Right ventricle myocardium superior (tissue), 1 donor: Measurements from ENCODE around the gene GFOD2. TPM values are rescaled to one million over a fixed set of nuclear protein-coding genes. Genes with fewer than 3 reads are reported as not detected.

Source experiments
- ATAC-seq: fragments of 200-7000 bp; cut with Tn5 transposase; one replicate; pipeline ENCODE4 v1.9.1; 2020; ENCODE audit warnings: mild to moderate bottlenecking; ENCODE audit not compliant: poor library complexity
- DNase-seq: peaks from one replicate; pipeline ENCODE4 v3.0.0-alpha.2; 2020
- intact Hi-C: fragments of 100-400 bp; cut with DNase I; formaldehyde crosslinking; loops from one replicate; pipeline ENCODE4 v1.11.2; 2022
- total RNA-seq: library from RNA; stranded (reverse); fragmentation: NEBNext Ultra II Directional; extraction: Animal tissue kit (Norgen Biotek cat#: 25700); gene quantifications from one replicate; pipeline ENCODE4 v1.2.1, GENCODE V29; 2021
- donor health status: DM: no; HTN: yes; CAD: no; lungs with severe emphysema.

GFOD2 gene
- total RNA-seq, 1 donor from 2014 or later, result 7.8 TPM

GRCh38 chr16:67664871-67665270 is 54.2 kb downstream of the GFOD2 start:
- no peak for ATAC-seq
- no peak for DNase-seq
- intact Hi-C loops, result loop anchor here (5.0 kb wide), 2 partner anchors 103 to 143 kb away; partner anchors contain the start of gene CTCF

- no peak for DNase-seq
- no peak for ATAC-seq
- intact Hi-C loops, result loop anchor here (5.0 kb wide), 1 partner anchor 102 kb away; the partner anchor contains the start of gene CTCF
Measured at GRCh38 chr16:67664258-67664657, 54.9 kb downstream of the GFOD2 start.

GRCh38 chr16:67663877-67664222 is 55.3 kb downstream of the GFOD2 start:
- intact Hi-C loops, result loop anchor here (5.0 kb wide), 1 partner anchor 102 kb away; the partner anchor contains the start of gene CTCF
- ATAC-seq (no peak), DNase-seq (no peak)

- ATAC-seq (no peak), DNase-seq (peak; percentile 46)
- intact Hi-C loops, result loop anchor here (5.0 kb wide), 1 partner anchor 101 kb away; the partner anchor contains the start of gene CTCF
Measured at GRCh38 chr16:67663151-67663876, 55.8 kb downstream of the GFOD2 start.

GRCh38 chr16:67662653-67663010 is 56.5 kb downstream of the GFOD2 start:
- intact Hi-C loops, result loop anchor here (5.0 kb wide), 1 partner anchor 100 kb away; the partner anchor contains the start of gene CTCF
- ATAC-seq (no peak), DNase-seq (no peak)

GRCh38 chr16:67661886-67662652 is 57.0 kb downstream of the GFOD2 start:
- intact Hi-C loops, result loop anchor here (5.0 kb wide), 1 partner anchor 100 kb away; the partner anchor contains the start of gene CTCF
- peak; percentile 39 for DNase-seq

GRCh38 chr16:67661101-67661761 is 57.9 kb downstream of the GFOD2 start:
- DNase-seq (no peak), ATAC-seq (no peak)
- intact Hi-C loops, result loop anchor here (5.0 kb wide), 1 partner anchor 99 kb away; the partner anchor contains the start of gene CTCF

More at GRCh38 chr16:67661886-67662652, 57.0 kb downstream of the GFOD2 start:
- no peak for ATAC-seq

GRCh38 chr16:67660564-67661028 is 58.5 kb downstream of the GFOD2 start, which contains the start of gene PARD6A:
TSS of gene PARD6A (plus strand) at chr16:67660960. CDS start at chr16:67661039, 79 bp downstream.
- ATAC-seq, result peak; percentile 90
- intact Hi-C loops, result loop anchor here (5.0 kb wide), 1 partner anchor 98 kb away; the partner anchor contains the start of gene CTCF
- DNase-seq, result peak; percentile 97

GRCh38 chr16:67659675-67660563 is 59.2 kb downstream of the GFOD2 start, which contains the start of gene ACD:
TSS of gene ACD (minus strand) at chr16:67660260. CDS start at chr16:67660220, 40 bp downstream.
- DNase-seq, result peak; percentile 93
- peak; percentile 96 for ATAC-seq
- intact Hi-C loops, result loop anchor here (5.0 kb wide), 1 partner anchor 98 kb away; the partner anchor contains the start of gene CTCF

- intact Hi-C loops, result no loop called here
- DNase-seq (no peak), ATAC-seq (no peak)
Measured at GRCh38 chr16:67658849-67659674, 60.1 kb downstream of the GFOD2 start.

GRCh38 chr16:67657751-67658518 is 61.2 kb downstream of the GFOD2 start:
- intact Hi-C loops, result no loop called here

GRCh38 chr16:67657017-67657608 is 62.0 kb downstream of the GFOD2 start:
- DNase-seq, result no peak

More at GRCh38 chr16:67657751-67658518, 61.2 kb downstream of the GFOD2 start:
- ATAC-seq (no peak), DNase-seq (no peak)

GRCh38 chr16:67656344-67657016 is 62.6 kb downstream of the GFOD2 start:
- intact Hi-C loops, result no loop called here
- ATAC-seq, result no peak
- no peak for DNase-seq

More at GRCh38 chr16:67657017-67657608, 62.0 kb downstream of the GFOD2 start:
- intact Hi-C loops, result no loop called here
- ATAC-seq, result no peak

GRCh38 chr16:67655363-67655762 is 63.8 kb downstream of the GFOD2 start:
- ATAC-seq, result no peak
- DNase-seq, result no peak
- intact Hi-C loops, result no loop called here

- intact Hi-C loops, result no loop called here
- ATAC-seq, result no peak
- peak; percentile 30 for DNase-seq
Measured at GRCh38 chr16:67654403-67654911, 64.7 kb downstream of the GFOD2 start.
